Activated T-helper 17 cell treated with anti-CD3 and anti-CD28 coated beads, Interleukin-2, amount 50 U/mL, for 72 hours (primary cell): ENCODE results near the gene SLC16A5. TPM values are rescaled to one million over a fixed set of nuclear protein-coding genes. Genes with fewer than 3 reads are reported as not detected.
A peak's percentile ranks its signal among the peaks of the same experiment; 100 is the strongest.

ENCODE experiments used
- ATAC-seq: fragments of 150-1000 bp; cut with Tn5 transposase; replicated peaks from 2 replicates; pipeline ENCODE4 v1.10.0; 2021; ENCODE audit warnings: mild to moderate bottlenecking, moderate library complexity
- H3K27ac Mint-ChIP-seq: one replicate; pipeline ENCODE4 v1.8.0; 2022; ENCODE audit warnings: mixed read lengths
- H3K27me3 Mint-ChIP-seq: one replicate; pipeline ENCODE4 v1.8.0; 2022; ENCODE audit warnings: mixed read lengths
- H3K36me3 Mint-ChIP-seq: one replicate; pipeline ENCODE4 v1.8.0; 2022; ENCODE audit warnings: low read depth, mild to moderate bottlenecking, mixed read lengths
- H3K4me1 Mint-ChIP-seq: one replicate; pipeline ENCODE4 v1.8.0; 2022; ENCODE audit warnings: mixed read lengths
- H3K4me3 Mint-ChIP-seq: one replicate; pipeline ENCODE4 v1.8.0; 2022; ENCODE audit warnings: mild to moderate bottlenecking, mixed read lengths
- H3K9me3 Mint-ChIP-seq: one replicate; pipeline ENCODE4 v1.8.0; 2022; ENCODE audit warnings: mixed read lengths
- total RNA-seq, 2 donors: library from RNA; stranded (reverse); gene quantifications; one replicate each; pipeline ENCODE4 v1.2.3, GENCODE V29; 2022

Gene SLC16A5
- total RNA-seq, 2 donors from 2014 or later = 5.4 to 14.6 TPM

- Mint-ChIP-seq H3K4me3 (no peak overlapping the region), H3K27ac (no peak overlapping the region), H3K27me3 (no peaks in the 10 kb centered on the region), H3K9me3 (no peaks in the 10 kb centered on the region), H3K4me1 (no peaks in the 10 kb centered on the region), H3K36me3 (peaks cover under 1% of the 10 kb centered on the region)
- ATAC-seq = no peak
Observed at GRCh38 chr17:75103601-75104554, 16.1 kb downstream of the SLC16A5 start.

- Mint-ChIP-seq H3K4me1 (peaks cover 3% of the 10 kb centered on the region), H3K27me3 (no peaks in the 10 kb centered on the region), H3K27ac (no peak overlapping the region), H3K9me3 (no peaks in the 10 kb centered on the region), H3K4me3 (no peak overlapping the region), H3K36me3 (no peaks in the 10 kb centered on the region)
- ATAC-seq = no peak
Observed at GRCh38 chr17:75105126-75106080, 17.6 kb downstream of the SLC16A5 start.

GRCh38 chr17:75108193-75108592 is 20.4 kb downstream of the SLC16A5 start:
- no peaks in the 10 kb centered on the region for H3K27me3 Mint-ChIP-seq
- peak overlapping the region; percentile 90 for H3K4me3 Mint-ChIP-seq
- no peak for ATAC-seq

GRCh38 chr17:75109046-75109406 is 21.3 kb downstream of the SLC16A5 start:
- Mint-ChIP-seq H3K27ac (peak overlapping the region; percentile 84), H3K4me3 (peak overlapping the region; percentile 90), H3K36me3 (peaks cover 16% of the 10 kb centered on the region)

More at GRCh38 chr17:75108193-75108592, 20.4 kb downstream of the SLC16A5 start:
- Mint-ChIP-seq H3K4me1 (peaks cover 14% of the 10 kb centered on the region), H3K9me3 (no peaks in the 10 kb centered on the region), H3K27ac (no peak overlapping the region), H3K36me3 (peaks cover 10% of the 10 kb centered on the region)

GRCh38 chr17:75109407-75110233 is 21.9 kb downstream of the SLC16A5 start, which contains the start of gene ARMC7:
Gene ARMC7, plus strand, starts transcription at chr17:75109969. Its CDS starts 320 bp downstream, at chr17:75110289.
- Mint-ChIP-seq H3K27ac (peak within 1 kb of the TSS; percentile 84), H3K4me3 (peak within 1 kb of the TSS; percentile 90), H3K27me3 (no peaks in the 10 kb centered on the region), H3K4me1 (peaks cover 23% of the 10 kb centered on the region), H3K36me3 (peaks cover 22% of the 10 kb centered on the region), H3K9me3 (no peaks in the 10 kb centered on the region)
- peak; percentile 87 for ATAC-seq

More at GRCh38 chr17:75109046-75109406, 21.3 kb downstream of the SLC16A5 start:
- H3K27me3 Mint-ChIP-seq = no peaks in the 10 kb centered on the region
- no peaks in the 10 kb centered on the region for H3K9me3 Mint-ChIP-seq
- peak; percentile 9 for ATAC-seq
- peaks cover 17% of the 10 kb centered on the region for H3K4me1 Mint-ChIP-seq

- Mint-ChIP-seq H3K36me3 (peaks cover 28% of the 10 kb centered on the region), H3K9me3 (no peaks in the 10 kb centered on the region), H3K4me1 (peaks cover 28% of the 10 kb centered on the region), H3K27ac (peak overlapping the region; percentile 84), H3K4me3 (peak overlapping the region; percentile 90), H3K27me3 (no peaks in the 10 kb centered on the region)
- ATAC-seq = no peak
Observed at GRCh38 chr17:75110234-75110937, 22.6 kb downstream of the SLC16A5 start.

GRCh38 chr17:75111777-75112335 is 24.1 kb downstream of the SLC16A5 start:
- peaks cover 28% of the 10 kb centered on the region for H3K4me1 Mint-ChIP-seq
- ATAC-seq = no peak
- H3K27ac Mint-ChIP-seq = peak overlapping the region; percentile 77

GRCh38 chr17:75113798-75114551 is 26.2 kb downstream of the SLC16A5 start:
- peaks cover 28% of the 10 kb centered on the region for H3K36me3 Mint-ChIP-seq
- H3K4me3 Mint-ChIP-seq = peak overlapping the region; percentile 95
- H3K4me1 Mint-ChIP-seq = peaks cover 28% of the 10 kb centered on the region
- no peaks in the 10 kb centered on the region for H3K9me3 Mint-ChIP-seq
- peak; percentile 75 for ATAC-seq
- no peaks in the 10 kb centered on the region for H3K27me3 Mint-ChIP-seq
- peak overlapping the region; percentile 90 for H3K27ac Mint-ChIP-seq

More at GRCh38 chr17:75111777-75112335, 24.1 kb downstream of the SLC16A5 start:
- H3K9me3 Mint-ChIP-seq = no peaks in the 10 kb centered on the region
- H3K27me3 Mint-ChIP-seq = no peaks in the 10 kb centered on the region
- peak overlapping the region; percentile 90 for H3K4me3 Mint-ChIP-seq
- H3K36me3 Mint-ChIP-seq = peaks cover 28% of the 10 kb centered on the region

GRCh38 chr17:75114552-75115314 is 27.0 kb downstream of the SLC16A5 start:
- Mint-ChIP-seq H3K4me3 (peak overlapping the region; percentile 95), H3K27me3 (no peaks in the 10 kb centered on the region), H3K36me3 (peaks cover 28% of the 10 kb centered on the region), H3K4me1 (peaks cover 28% of the 10 kb centered on the region), H3K9me3 (no peaks in the 10 kb centered on the region), H3K27ac (peak overlapping the region; percentile 90)
- peak; percentile 35 for ATAC-seq

GRCh38 chr17:75115555-75115954 is 27.8 kb downstream of the SLC16A5 start:
- no peaks in the 10 kb centered on the region for H3K9me3 Mint-ChIP-seq

GRCh38 chr17:75116737-75117136 is 29.0 kb downstream of the SLC16A5 start:
- Mint-ChIP-seq H3K27ac (no peak overlapping the region), H3K4me1 (peaks cover 20% of the 10 kb centered on the region), H3K9me3 (no peaks in the 10 kb centered on the region), H3K36me3 (peaks cover 39% of the 10 kb centered on the region), H3K4me3 (no peak overlapping the region), H3K27me3 (no peaks in the 10 kb centered on the region)
- no peak for ATAC-seq

More at GRCh38 chr17:75115555-75115954, 27.8 kb downstream of the SLC16A5 start:
- no peaks in the 10 kb centered on the region for H3K27me3 Mint-ChIP-seq
- no peak overlapping the region for H3K4me3 Mint-ChIP-seq
- ATAC-seq = no peak
- peaks cover 33% of the 10 kb centered on the region for H3K36me3 Mint-ChIP-seq
- H3K4me1 Mint-ChIP-seq = peaks cover 24% of the 10 kb centered on the region
- H3K27ac Mint-ChIP-seq = no peak overlapping the region

GRCh38 chr17:75118307-75118706 is 30.6 kb downstream of the SLC16A5 start:
- Mint-ChIP-seq H3K9me3 (no peaks in the 10 kb centered on the region), H3K27me3 (no peaks in the 10 kb centered on the region), H3K27ac (peak overlapping the region; percentile 54), H3K4me1 (peaks cover 14% of the 10 kb centered on the region), H3K36me3 (peaks cover 34% of the 10 kb centered on the region), H3K4me3 (no peak overlapping the region)
- no peak for ATAC-seq
